KOPT-K1 (cell line): Measurements from ENCODE around the gene PCNX4.

Experiments
- H3K27ac ChIP-seq: fragments of 200-600 bp; sonication (generic); 2 replicates; pipeline ENCODE4 v1.5.1; 2016; ENCODE audit warnings: antibody characterized with exemption, mild to moderate bottlenecking, low read depth, low read length; ENCODE audit not compliant: poor library complexity, severe bottlenecking
- H3K36me3 ChIP-seq: fragments of 200-600 bp; sonication (generic); 2 replicates; pipeline ENCODE4 v1.5.1; 2017; ENCODE audit warnings: antibody characterized with exemption, mild to moderate bottlenecking, low read length, moderate library complexity; ENCODE audit not compliant: insufficient read depth
- H3K9me3 ChIP-seq: fragments of 200-600 bp; sonication (generic); 2 replicates; pipeline ENCODE4 v1.5.1; 2017; ENCODE audit warnings: antibody characterized with exemption, low read length, mild to moderate bottlenecking; ENCODE audit not compliant: insufficient read depth, poor library complexity, severe bottlenecking

The PCNX4 gene

GRCh38 chr14:60175255-60175902 lies 83.7 kb downstream of the PCNX4 start:
- Histone ChIP-seq H3K36me3 (no peaks in the 10 kb centered on the region), H3K9me3 (peaks cover 9% of the 10 kb centered on the region), H3K27ac (no peak overlapping the region)

GRCh38 chr14:60178164-60178563 lies 86.4 kb downstream of the PCNX4 start:
- Histone ChIP-seq H3K36me3 (no peaks in the 10 kb centered on the region), H3K27ac (no peak overlapping the region), H3K9me3 (peaks cover 9% of the 10 kb centered on the region)

GRCh38 chr14:60178820-60179219 lies 87.1 kb downstream of the PCNX4 start:
- H3K27ac ChIP-seq: no peak overlapping the region
- H3K36me3 ChIP-seq: no peaks in the 10 kb centered on the region
- peaks cover 9% of the 10 kb centered on the region for H3K9me3 ChIP-seq

GRCh38 chr14:60179431-60179869 lies 87.7 kb downstream of the PCNX4 start:
- Histone ChIP-seq H3K27ac (no peak overlapping the region), H3K36me3 (no peaks in the 10 kb centered on the region), H3K9me3 (peaks cover 9% of the 10 kb centered on the region)

- Histone ChIP-seq H3K9me3 (peaks cover 5% of the 10 kb centered on the region), H3K27ac (no peak overlapping the region)
These were observed 91.4 kb downstream of the PCNX4 start for GRCh38 chr14:60183138-60183537.

GRCh38 chr14:60183741-60184140 lies 92.0 kb downstream of the PCNX4 start:
- H3K27ac ChIP-seq: peak overlapping the region; percentile 43
- H3K36me3 ChIP-seq: no peaks in the 10 kb centered on the region
- H3K9me3 ChIP-seq: no peaks in the 10 kb centered on the region

More at GRCh38 chr14:60183138-60183537, 91.4 kb downstream of the PCNX4 start:
- no peaks in the 10 kb centered on the region for H3K36me3 ChIP-seq

GRCh38 chr14:60184146-60184904 lies 92.6 kb downstream of the PCNX4 start:
- no peaks in the 10 kb centered on the region for H3K36me3 ChIP-seq
- H3K27ac ChIP-seq: peak overlapping the region; percentile 43
- no peaks in the 10 kb centered on the region for H3K9me3 ChIP-seq

- H3K27ac ChIP-seq: no peak overlapping the region
- no peaks in the 10 kb centered on the region for H3K9me3 ChIP-seq
These were observed 93.3 kb downstream of the PCNX4 start for GRCh38 chr14:60184905-60185555.

GRCh38 chr14:60188115-60188514 lies 96.4 kb downstream of the PCNX4 start:
- Histone ChIP-seq H3K27ac (no peak overlapping the region), H3K9me3 (no peaks in the 10 kb centered on the region), H3K36me3 (no peaks in the 10 kb centered on the region)

More at GRCh38 chr14:60184905-60185555, 93.3 kb downstream of the PCNX4 start:
- H3K36me3 ChIP-seq: no peaks in the 10 kb centered on the region

- no peaks in the 10 kb centered on the region for H3K9me3 ChIP-seq
- H3K36me3 ChIP-seq: no peaks in the 10 kb centered on the region
- H3K27ac ChIP-seq: no peak overlapping the region
These were observed 97.0 kb downstream of the PCNX4 start for GRCh38 chr14:60188696-60189095.

- Histone ChIP-seq H3K9me3 (no peaks in the 10 kb centered on the region), H3K36me3 (no peaks in the 10 kb centered on the region), H3K27ac (no peak overlapping the region)
These were observed 98.5 kb downstream of the PCNX4 start for GRCh38 chr14:60189923-60190840.

- Histone ChIP-seq H3K36me3 (no peaks in the 10 kb centered on the region), H3K27ac (peak overlapping the region; percentile 49), H3K9me3 (peaks cover 18% of the 10 kb centered on the region)
These were observed 103.6 kb downstream of the PCNX4 start for GRCh38 chr14:60195179-60195810.

- Histone ChIP-seq H3K27ac (peak overlapping the region; percentile 49), H3K9me3 (peaks cover 18% of the 10 kb centered on the region), H3K36me3 (no peaks in the 10 kb centered on the region)
These were observed 104.6 kb downstream of the PCNX4 start for GRCh38 chr14:60196291-60196690.

- peak overlapping the region; percentile 11 for H3K27ac ChIP-seq
- H3K36me3 ChIP-seq: no peaks in the 10 kb centered on the region
- peaks cover 18% of the 10 kb centered on the region for H3K9me3 ChIP-seq
These were observed 106.0 kb downstream of the PCNX4 start for GRCh38 chr14:60197629-60198303.
